ENCODE measurements around the gene SRI.

Gene SRI

DNA sequence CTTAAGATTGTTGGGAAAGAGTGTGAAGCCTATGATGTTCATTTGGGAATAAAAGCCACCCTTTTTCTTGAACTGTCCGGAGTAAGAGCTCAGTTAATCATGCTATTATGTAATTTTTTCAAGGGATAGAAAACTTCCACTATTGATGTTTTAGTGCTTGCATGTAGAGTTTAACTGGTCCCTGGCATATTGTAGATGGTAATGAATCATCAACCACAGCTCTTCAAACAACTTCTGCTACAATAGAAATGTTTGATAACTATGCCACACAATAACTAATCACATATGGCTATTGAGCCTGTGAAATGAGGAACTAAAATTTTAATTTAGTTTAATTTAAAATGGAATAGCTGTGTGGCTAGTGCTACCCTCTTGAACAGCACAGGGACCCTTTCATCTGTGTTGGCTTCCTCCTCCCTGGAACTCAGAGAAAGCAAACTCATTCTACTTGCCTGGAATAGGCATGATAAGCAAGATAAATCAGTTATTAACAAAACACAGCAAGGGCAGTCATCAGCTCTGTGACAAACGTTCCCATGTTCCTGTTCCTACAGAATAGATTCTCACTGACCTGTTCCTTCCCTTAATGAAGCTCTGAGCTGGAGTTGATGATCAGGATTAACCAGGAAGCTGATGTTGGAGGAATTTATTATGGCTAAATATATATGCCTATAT, 4.9 kb upstream of the SRI start:
- no peak for DNase-seq (ENCODE audit: low read depth, low spot score)

DNA sequence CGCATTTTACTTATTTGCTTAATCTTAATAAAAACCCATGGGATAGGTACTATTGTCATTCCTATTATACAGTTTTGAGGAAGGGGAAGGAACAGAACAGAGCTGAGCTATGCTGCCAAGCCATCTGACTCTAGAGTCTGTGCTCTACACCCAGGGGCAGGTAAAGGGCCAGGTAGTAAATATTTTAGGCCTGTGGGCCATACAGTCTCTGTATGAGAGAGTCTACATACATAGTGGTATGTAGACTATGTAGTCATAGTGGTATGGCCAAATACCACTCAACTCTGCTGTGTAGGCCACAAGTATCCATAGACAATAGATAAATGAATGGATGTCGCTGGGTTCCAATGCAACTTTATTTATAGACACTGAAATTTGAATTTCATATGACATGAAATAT, 3.4 kb upstream of the SRI start:
- no peak for DNase-seq (ENCODE audit: low read depth, low spot score)

DNA sequence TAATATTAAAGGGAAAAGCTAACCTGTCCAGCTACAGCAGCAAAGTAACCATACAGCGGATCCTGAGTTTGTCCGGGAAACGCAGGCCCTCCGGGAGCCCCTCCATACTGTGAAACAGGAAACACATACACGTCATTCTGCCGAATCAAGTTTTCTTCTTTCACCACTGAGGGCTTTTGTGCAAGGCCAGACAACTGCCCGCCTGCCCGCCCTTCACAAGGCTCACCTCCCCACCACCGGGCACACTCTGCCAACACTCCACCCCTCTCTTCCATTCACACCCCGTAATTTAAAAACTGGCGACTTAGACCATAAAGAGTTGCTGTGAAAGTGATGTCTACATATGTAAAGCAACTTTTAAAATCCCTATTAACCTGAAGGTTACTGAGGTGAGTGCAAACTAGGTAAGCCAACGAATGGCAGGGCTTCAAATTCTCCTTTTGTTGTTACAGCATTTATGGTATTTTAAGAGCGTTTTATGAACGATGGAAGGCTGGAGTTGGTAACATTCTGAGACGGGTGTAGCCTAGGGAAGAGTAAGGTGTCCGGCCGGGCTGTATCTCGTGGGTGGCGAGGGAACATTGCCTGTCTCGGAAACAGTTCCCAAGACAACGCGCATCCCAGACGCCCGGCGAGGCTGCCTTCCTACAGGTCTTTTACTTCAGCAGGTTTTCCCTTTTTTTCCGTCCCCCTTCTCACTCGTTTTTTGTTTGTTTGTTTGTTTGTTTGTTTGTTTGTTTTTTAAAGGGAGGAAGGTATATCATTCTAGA, 817 bp downstream of the SRI start:
- DNase-seq (ENCODE audit: low read depth, low spot score): no peak

DNA sequence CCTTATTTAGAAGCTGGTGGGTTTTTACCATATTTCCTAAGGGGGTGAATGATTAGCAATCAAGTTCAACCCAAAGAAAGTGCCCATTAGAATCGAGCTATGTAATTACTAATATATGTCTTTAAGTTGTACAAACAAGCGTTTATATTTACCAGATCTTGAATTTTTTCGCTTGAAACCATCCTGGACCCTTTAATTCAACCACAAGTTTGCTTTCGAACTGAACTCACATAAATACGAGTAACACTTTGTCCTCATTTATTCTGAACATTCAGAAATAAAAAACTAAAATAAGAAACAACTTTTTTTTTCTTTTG, 1.5 kb downstream of the SRI start:
- no peak for DNase-seq (ENCODE audit: low read depth, low spot score)

DNA sequence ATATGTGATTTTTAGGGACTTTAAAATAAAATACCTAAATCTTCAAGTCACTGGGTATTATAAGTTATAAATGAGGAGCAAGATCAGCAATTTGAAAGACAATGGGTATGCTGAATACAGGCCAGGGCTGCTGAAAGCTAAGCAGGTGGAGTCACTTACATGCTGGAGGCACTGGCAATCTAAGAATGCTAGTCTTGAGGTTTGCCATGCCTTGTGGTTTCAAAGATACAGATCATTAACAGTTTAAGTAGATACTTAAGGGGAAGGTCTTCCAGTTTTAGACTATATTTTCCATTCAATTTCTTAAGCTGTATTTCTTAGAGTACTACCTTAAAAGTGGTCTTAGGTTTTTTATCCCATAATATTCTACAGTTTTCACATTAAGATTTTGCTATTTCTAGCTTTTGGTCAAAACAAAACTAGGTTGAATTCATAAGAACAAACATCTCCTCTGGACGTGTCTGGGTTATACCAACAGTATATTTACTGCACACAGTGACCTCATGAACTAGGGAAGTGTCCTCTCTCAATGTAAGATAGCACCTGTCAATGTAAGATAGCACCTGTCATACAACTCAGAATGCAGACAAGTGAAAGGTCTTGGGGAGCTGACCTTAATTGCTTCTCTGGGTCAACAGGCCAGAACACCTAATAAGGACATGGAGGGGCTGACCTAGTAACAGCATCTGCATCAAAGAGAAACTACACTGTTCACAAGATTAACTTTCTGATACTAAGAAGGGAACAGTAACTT, 2.0 kb downstream of the SRI start:
- DNase-seq (ENCODE audit: low read depth, low spot score): no peak

DNA sequence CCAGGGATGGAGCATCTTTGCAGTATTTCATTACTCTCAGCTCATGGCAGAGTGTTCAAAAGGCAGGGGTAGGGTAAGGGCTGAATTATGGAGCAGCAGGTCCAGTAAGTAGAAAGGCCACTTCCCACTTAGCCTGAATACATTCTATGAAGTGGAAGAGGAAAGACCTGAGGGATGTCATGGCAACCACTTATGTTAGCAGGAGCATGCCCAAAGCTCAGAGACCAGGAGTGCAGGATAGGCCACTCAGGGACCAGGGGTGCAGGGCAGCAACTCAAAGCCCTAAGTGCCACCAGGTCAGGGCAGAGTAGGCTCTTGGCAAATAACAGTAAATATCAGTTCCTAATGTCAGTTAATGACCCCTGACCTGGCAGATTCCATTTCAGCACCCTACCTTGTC, 3.6 kb downstream of the SRI start:
- no peak for DNase-seq (ENCODE audit: low read depth, low spot score)

DNA sequence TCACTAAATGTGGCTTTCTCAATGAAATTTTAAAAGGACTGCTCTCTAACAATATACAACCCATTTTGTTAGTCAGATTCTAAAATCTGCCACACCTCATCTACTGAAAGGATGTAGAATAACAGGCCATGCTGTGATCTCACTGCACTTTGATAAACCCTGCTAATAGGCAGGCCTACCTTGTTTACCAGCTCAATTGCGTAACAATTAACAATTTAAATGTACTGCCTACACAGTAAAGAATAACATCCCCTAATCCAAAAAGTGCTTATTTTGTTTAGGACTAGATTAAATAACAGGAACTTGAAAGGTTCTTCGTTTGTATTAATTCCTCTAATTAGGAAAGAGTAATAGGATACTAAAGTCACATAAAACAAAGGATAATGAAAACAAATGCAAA, 4.5 kb downstream of the SRI start:
- no peak for DNase-seq (ENCODE audit: low read depth, low spot score)

DNA sequence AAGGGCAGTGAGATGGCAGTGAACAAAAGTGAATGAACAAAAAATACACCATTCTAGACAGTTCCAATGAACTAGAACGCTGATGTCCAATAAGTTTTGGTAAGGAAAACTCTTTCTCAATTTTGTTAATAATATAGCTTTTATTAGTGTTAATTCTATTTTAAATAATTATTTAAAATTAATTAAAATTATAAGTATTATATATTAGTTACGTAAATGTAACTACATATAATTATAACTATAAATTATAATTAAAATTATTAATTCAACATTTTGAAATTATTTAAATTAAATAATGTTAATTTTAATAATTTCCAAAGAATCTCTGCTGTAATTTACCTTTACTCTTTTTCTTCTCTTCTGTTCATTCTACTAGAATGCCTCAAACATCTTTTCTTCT, 5.4 kb downstream of the SRI start:
- DNase-seq (ENCODE audit: low read depth, low spot score): no peak

DNA sequence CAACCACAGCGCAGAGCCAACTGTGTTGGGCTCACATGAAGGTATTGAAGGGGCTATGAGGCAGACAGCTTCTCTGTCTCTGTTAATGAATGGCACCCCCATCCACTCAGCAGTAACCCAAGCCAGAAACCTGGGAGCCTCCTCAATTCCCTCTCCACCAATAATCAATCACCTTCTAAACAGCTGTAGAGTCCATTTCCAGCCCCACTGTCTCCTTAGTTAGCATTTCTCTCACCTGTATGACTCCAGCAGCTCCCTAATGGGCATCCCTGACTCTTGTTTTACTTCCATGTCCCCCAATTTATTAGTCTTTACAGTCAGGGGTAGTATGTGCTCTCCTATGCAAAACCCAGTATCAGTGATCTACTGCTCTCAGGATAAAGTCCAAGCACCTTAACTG, 6.9 kb downstream of the SRI start:
- DNase-seq (ENCODE audit: low read depth, low spot score): no peak

DNA sequence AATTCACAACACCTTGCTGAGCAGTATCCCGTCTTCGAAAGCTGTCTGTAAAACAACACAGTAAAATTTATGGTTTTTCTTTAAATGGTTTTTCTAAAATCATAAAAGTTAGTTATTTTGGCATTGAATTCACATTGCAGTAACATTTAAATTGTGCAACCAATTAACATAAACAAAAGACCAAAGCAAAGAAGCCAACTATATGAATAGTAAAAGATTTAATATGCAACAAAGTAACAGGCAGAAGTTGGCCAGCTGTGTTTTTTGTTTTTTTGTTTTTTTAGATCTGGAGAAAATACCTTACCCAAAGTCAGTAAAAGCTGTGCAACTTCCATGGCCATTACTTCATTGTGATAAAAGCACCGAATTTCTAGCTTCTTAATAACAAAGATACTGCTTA, 11.3 kb downstream of the SRI start:
- DNase-seq (ENCODE audit: low read depth, low spot score): no peak

DNA sequence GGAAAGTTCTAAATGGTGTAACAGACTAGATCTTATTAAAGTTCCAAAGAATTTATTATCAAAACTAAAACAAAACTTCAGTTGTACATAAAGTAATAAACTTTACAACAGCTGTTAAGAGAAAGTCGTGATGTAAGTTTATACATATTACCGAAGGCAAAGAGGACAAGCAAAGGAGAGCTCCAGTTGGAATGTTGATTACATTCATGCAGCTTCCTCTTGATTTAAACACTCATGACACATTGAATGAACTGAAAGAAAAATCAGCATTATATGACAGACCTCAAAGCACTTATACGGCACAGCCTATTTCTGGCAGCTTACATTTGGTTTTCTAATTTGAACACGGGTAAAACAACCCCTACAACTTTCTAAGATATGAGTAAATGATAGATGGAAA, 13.6 kb downstream of the SRI start:
- no peak for DNase-seq (ENCODE audit: low read depth, low spot score)

DNA sequence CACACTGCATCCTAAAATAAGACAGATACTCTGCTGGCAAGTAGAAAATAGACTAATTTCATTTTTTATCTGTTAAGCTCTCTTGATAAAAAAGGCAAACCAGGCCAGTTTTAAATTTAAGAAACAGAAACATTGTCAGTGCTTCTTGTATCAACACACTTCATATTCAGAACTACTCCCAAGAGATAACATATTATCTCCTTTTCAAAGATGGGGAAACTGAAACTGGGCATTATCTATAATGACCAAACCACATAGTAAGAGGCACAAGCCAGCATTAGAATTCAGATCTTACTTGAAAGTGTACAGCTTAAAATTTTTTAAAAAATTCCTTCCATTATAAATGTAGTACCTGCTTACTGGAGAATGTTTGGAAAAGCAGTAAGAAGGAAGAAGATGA, 14.7 kb downstream of the SRI start:
- DNase-seq (ENCODE audit: low read depth, low spot score): no peak

DNA sequence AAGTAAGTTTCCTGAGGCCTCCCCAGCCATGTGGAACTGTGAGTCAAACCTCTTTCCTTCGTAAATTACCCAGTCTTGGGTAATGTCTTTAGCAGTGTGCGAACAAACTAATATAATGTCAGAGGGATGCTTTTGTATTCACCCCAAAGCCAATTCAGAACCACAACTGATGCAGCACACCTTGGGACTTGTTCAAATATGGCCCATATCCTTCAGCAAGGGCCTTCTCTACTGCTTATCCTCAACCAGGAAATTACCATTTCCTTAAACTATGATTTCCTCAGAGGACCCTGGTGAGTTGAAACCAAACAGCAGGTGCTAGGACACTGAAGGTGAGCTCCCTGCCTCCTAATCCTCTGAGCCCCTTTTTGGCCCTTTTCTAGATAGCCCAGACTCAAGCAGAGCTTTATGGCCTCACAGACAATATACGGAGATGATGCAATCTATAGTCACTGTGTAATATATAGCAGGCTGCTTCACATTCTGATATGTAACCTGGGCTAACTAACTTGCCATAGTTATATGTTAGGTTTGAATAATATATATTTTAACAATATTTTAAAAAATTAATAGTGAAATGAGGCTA, 15.2 kb downstream of the SRI start:
- no peak for DNase-seq (ENCODE audit: low read depth, low spot score)

DNA sequence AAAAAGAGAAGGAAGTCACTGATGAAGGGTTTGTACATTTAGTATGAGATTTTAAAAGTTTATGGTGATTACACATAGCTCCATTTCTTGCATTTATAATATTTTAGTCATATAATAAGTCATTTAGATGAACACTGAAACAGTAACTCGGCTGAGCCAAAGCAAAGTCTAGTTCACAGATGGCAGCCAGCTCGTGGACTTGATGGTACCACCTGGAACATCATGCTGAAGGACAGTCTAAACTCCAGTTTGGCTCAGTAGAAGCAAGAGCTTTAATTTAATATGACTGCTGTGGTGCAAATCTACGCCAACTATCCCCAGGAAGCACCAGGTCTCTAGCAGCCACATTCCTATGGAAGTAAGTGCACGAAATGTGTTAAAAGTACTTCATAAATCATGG, 16.4 kb downstream of the SRI start:
- DNase-seq (ENCODE audit: low read depth, low spot score): no peak

DNA sequence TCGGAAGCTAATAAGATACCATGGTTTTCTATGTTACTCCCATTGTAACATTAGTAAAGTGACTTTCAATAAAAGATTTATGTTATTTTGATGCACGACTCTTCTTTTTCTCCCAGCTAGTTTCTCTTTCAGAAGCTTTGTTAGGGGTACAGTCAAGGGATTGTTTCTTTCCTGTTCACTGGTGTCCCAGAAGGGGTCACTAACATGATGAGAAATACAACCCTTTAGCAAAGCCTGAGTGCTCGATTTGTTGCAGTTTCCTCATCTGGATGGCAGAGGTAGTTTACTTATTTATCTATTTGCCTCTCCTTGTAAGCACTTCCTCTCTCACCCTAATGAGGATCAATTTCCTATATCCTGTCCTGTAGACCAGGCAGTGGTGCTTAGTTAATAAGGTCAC, 17.0 kb downstream of the SRI start:
- no peak for DNase-seq (ENCODE audit: low read depth, low spot score)

DNA sequence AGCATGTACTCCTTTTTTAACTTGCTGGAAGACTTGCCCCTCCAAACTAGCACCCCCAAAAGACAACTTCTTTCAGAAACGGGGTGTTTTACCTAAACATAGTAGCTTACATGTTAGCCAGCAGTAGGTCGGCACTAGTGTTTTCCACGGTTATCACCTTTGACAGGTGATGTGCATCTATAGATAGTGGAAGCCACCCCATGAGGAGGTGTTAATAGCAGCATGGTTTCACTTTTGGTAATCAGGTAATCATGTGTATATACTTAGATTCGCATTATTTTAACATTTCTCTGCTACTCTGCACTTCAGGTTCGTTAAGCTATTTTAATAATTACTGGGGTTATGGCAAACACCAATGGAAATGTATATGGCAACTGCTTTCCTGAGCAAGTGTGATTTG, 17.6 kb downstream of the SRI start:
- no peak for DNase-seq (ENCODE audit: low read depth, low spot score)

DNA sequence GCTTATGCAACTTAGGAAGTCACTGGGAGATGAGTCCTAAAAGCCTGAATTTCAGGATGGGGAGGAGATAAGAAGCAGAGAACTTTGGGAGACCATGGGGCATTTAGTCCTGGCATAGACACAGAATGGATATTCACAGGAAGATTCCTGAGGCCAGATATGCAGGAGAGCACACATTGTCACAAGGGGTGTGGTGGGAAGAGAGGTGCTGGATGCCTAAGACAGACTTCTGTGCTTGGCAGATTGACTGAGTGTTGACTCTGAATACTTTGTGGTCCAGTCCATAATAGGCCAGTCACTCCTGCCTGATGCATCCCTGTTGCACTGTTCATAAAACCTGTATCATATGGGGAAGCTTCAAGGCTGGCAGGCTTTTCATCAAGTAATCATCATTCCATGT, 18.5 kb downstream of the SRI start:
- DNase-seq (ENCODE audit: low read depth, low spot score): no peak

DNA sequence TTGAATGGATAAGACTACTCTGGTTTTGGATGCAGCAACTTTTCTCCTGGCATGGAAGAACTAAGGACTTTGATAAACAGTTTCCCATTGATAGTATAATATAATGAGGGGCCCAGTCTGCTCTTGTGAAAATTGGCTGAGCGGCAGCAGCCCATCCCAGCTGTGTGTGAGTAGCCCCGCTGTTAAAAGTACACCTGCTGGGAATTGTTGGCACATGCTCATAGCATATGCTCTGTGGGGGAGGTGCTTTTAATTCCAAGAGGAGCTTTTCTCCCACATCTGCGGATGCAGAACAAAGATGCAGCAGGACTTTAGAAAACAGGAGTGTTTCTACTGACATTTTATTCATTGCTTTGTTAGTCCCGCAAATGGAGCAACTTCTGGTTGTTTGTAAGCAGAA, 19.0 kb downstream of the SRI start:
- DNase-seq (ENCODE audit: low read depth, low spot score): no peak

DNA sequence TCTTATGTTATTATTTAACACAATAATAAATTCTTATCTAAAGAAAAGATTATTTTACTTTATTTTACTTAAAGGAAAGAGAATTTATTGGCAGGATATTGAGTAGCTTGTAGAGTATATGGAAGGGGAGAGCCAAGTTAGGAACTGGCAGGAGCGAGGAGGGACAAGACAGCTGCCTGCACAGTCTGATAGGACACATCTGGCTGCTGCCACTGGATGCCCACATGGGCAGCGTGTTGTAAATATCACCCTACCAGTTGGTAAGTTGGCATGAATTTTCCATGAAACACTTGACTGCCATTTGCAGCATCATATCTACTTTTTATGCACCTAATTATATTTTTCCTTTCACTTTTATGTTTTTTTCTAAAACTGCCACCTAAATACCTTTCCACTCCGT, 19.6 kb downstream of the SRI start:
- DNase-seq (ENCODE audit: low read depth, low spot score): no peak

DNA sequence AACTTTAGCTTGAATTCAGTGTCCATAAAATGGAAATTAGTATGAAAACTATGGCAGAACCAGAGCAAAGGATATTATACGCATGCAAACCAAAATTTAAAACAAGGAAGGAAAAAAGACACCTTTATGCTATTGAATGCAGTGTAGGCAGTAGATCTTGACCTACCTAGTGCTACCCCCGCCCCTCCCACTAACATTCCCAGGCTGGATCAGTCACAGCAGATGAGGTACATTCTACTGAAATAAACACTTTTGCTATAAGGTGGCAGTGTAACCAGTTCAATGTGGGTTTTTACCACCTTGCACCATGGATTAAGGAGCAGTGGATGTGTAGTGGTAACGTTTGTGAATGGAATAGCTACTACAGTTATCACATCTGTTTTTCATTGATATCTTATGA, 27.9 kb downstream of the SRI start:
- no peak for DNase-seq (ENCODE audit: low read depth, low spot score)

DNA sequence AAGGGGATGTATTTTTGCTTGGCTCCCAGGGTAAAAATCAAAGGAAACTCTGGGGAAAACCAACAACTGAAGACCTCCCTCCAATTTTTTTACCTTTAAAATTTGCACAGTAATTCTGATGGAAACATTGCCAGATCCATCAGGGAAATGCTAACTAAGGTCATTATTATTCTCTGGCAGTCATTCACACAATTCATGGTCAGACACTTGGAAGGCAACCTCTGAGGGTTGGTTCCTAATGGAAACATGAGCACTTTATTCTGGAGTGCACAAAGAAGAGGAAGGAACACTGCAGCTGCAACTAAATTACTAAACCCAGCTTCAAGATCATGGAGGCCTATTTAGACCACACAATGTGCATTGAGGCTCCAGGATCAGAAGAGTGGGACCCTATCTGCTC, 34.2 kb downstream of the SRI start:
- no peak for DNase-seq (ENCODE audit: low read depth, low spot score)

DNA sequence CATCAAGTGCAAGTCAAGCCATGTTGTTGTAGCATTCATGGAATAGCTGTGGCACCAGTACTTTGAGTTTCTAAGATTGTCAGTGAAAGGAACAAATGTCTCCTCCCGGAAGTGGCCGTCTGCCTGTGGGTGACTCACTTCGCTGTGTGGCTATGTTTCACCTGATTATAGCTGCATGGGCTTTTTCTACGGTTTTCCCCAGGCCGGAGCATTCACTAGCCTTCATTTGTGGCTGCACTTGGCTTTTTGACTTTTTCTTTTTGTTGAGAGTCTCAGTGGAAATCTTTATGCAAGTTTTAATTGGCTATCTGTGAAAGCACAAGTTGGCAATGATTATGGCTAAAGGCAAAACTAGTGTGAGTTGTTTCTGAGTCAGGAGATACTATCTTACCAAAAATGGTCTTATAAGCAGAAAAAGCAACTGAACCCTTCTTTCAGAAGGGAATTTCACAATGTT, 35.0 kb downstream of the SRI start:
- no peak for DNase-seq (ENCODE audit: low read depth, low spot score)

DNA sequence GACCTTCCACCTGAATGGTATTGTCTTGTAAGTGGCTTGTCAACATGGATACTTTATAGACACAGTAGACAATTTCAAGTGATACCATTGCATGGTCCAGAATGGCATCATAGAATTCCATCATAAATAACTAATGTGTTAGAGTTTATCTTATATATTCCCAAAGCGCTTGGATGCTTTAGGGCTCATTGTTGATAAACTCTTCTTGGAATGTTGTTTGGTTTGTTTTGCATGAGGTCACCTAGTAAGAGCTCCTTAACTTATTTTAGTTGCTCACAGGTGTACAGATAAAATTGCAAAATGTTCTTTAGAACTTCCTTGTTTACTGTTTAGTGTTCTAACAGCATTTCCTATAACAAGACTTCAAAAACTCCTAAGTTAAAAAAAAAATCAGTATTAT, 36.8 kb downstream of the SRI start:
- DNase-seq (ENCODE audit: low read depth, low spot score): no peak
